Osteoblast (primary cell): Measurements from ENCODE around the gene FMN1. TPM values are rescaled to one million over a fixed set of nuclear protein-coding genes. Genes with fewer than 3 reads are reported as not detected.
A peak's percentile ranks its signal among the peaks of the same experiment; 100 is the strongest.

Experiments used
- DNase-seq: peaks from one replicate; pipeline ENCODE4 v3.0.0; 2011; ENCODE audit warnings: low spot score, mixed read lengths; ENCODE audit not compliant: insufficient read length; ENCODE audit errors: missing footprints
- H2AFZ ChIP-seq: 2 replicates; pipeline ENCODE4 v1.6.0; 2011; ENCODE audit warnings: mild to moderate bottlenecking, low read length
- H3K27ac ChIP-seq: 2 replicates; pipeline ENCODE4 v1.5.1; 2011; ENCODE audit warnings: mild to moderate bottlenecking, low read depth, low read length, moderate library complexity
- H3K27me3 ChIP-seq: 2 replicates; pipeline ENCODE4 v1.6.0; 2012; ENCODE audit warnings: mild to moderate bottlenecking, control low read depth, inconsistent platforms, low read length, moderate library complexity; ENCODE audit not compliant: insufficient read depth
- H3K36me3 ChIP-seq: 2 replicates; pipeline ENCODE4 v1.5.1; 2011; ENCODE audit warnings: mild to moderate bottlenecking, low read length, control low read depth, moderate library complexity; ENCODE audit not compliant: insufficient read depth
- H3K4me1 ChIP-seq: 2 replicates; pipeline ENCODE4 v1.5.1; 2011; ENCODE audit warnings: mild to moderate bottlenecking, low read length, control low read depth, moderate library complexity; ENCODE audit not compliant: insufficient read depth
- H3K4me2 ChIP-seq: 2 replicates; pipeline ENCODE4 v1.6.0; 2011; ENCODE audit warnings: mild to moderate bottlenecking, low read length; ENCODE audit not compliant: insufficient read depth
- H3K4me3 ChIP-seq: fragments of 200-600 bp; sonication (generic); 3 replicates; pipeline ENCODE4 v1.5.1; 2012; ENCODE audit warnings: mild to moderate bottlenecking, low read length, inconsistent platforms; ENCODE audit not compliant: insufficient read depth
- H3K79me2 ChIP-seq: 2 replicates; pipeline ENCODE4 v1.6.0; 2012; ENCODE audit warnings: mild to moderate bottlenecking, low read length, control low read depth, inconsistent platforms; ENCODE audit not compliant: insufficient read depth
- H3K9me3 ChIP-seq: 2 replicates; pipeline ENCODE4 v1.5.1; 2011; ENCODE audit warnings: low read depth, low read length, control low read depth
- H4K20me1 ChIP-seq: 2 replicates; pipeline ENCODE4 v1.6.0; 2012; ENCODE audit warnings: mild to moderate bottlenecking, low read length, control low read depth; ENCODE audit not compliant: insufficient read depth
- CTCF ChIP-seq: IDR thresholded peaks from 2 replicates; pipeline ENCODE4 v1.5.1; 2011; ENCODE audit warnings: mild to moderate bottlenecking, low read depth, low read length, moderate library complexity; ENCODE audit errors: extremely low read depth
- total RNA-seq: library from RNA; depleted of rRNA; stranded (reverse); fragments of >200 nt; gene quantifications from 2 replicates; pipeline ENCODE4 v1.2.3, GENCODE V29; 2012

The FMN1 gene
- total RNA-seq, 1 donor = 9.0 TPM

DNA sequence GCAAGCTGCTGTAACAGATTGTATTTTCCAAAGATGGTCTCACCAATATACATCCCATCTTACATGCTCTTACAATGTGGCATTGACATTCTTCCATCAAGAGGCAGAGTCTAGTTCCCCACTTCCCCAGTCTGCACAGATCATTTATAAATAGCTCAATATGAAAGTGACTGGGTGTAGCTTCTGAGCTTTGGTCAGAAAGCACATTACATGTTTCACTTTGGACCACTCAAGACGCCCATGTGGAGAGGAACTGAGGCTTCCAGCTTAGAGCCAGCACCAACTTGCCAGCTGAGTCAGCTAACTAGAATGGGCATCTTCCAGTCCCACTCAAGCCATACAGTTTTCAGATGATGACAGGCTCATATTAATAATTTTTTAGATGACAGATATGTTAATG, 431.2 kb downstream of the FMN1 start:
- DNase-seq = no peak
- Histone ChIP-seq H3K4me3 (no peak overlapping the region), H3K4me1 (peaks cover 21% of the 10 kb centered on the region), H3K9me3 (no peaks in the 10 kb centered on the region), H3K27ac (no peak overlapping the region), H3K4me2 (no peak overlapping the region), H3K79me2 (peaks cover 10% of the 10 kb centered on the region), H3K36me3 (peaks cover 4% of the 10 kb centered on the region), H3K27me3 (no peaks in the 10 kb centered on the region), H4K20me1 (no peaks in the 10 kb centered on the region), H2AFZ (no peak overlapping the region)
- no peak for TF ChIP-seq CTCF

- DNase-seq = no peak
Observed at GRCh38 chr15:32757426-32757825, 437.1 kb downstream of the FMN1 start.

DNA sequence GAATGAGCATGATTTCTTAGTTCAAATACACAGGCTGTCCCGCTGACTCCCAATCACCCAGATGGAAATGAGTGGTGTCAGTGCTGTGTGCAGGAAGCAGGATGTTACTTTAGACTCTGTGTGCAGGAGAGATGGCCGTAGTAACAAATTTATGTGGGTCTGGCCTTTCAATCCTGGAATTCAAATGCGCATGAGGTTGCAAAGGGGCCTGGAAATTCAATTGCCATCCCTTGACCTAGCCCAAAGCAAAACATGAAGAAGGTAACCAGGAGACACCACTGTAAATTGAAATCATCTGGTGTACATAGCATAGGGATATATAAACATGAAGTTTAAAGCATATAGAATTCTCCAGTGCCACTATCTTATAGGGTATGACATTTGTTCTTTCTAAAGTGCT, 443.5 kb downstream of the FMN1 start:
- peaks cover 8% of the 10 kb centered on the region for H3K4me1 ChIP-seq
- no peaks in the 10 kb centered on the region for H3K9me3 ChIP-seq
- no peak for DNase-seq
- H2AFZ ChIP-seq = no peak overlapping the region
- no peak overlapping the region for H3K4me2 ChIP-seq
- no peaks in the 10 kb centered on the region for H3K27me3 ChIP-seq
- H3K79me2 ChIP-seq = no peaks in the 10 kb centered on the region
- no peak for TF ChIP-seq CTCF
- no peak overlapping the region for H3K4me3 ChIP-seq
- H3K27ac ChIP-seq = no peak overlapping the region
- H3K36me3 ChIP-seq = peaks cover 4% of the 10 kb centered on the region
- no peaks in the 10 kb centered on the region for H4K20me1 ChIP-seq

More at GRCh38 chr15:32757426-32757825, 437.1 kb downstream of the FMN1 start:
- H3K27ac ChIP-seq = no peak overlapping the region
- H3K27me3 ChIP-seq = no peaks in the 10 kb centered on the region
- H2AFZ ChIP-seq = no peak overlapping the region
- H4K20me1 ChIP-seq = no peaks in the 10 kb centered on the region
- peaks cover 15% of the 10 kb centered on the region for H3K79me2 ChIP-seq
- no peak for TF ChIP-seq CTCF
- H3K4me2 ChIP-seq = no peak overlapping the region
- H3K4me1 ChIP-seq = no peaks in the 10 kb centered on the region
- H3K36me3 ChIP-seq = peaks cover 11% of the 10 kb centered on the region
- H3K9me3 ChIP-seq = peaks cover 3% of the 10 kb centered on the region
- no peak overlapping the region for H3K4me3 ChIP-seq

GRCh38 chr15:32747921-32748342, 446.6 kb downstream of the FMN1 start:
- Histone ChIP-seq H3K27me3 (no peaks in the 10 kb centered on the region), H2AFZ (no peak overlapping the region), H3K4me3 (no peak overlapping the region), H3K79me2 (no peaks in the 10 kb centered on the region), H4K20me1 (no peaks in the 10 kb centered on the region), H3K27ac (peak overlapping the region; percentile 58), H3K9me3 (no peaks in the 10 kb centered on the region), H3K4me1 (peaks cover 22% of the 10 kb centered on the region), H3K4me2 (no peak overlapping the region), H3K36me3 (peaks cover 4% of the 10 kb centered on the region)
- no peak for TF ChIP-seq CTCF
- peak; percentile 18 for DNase-seq
